NCI-H345 (cell line): ENCODE data around the gene TLE2.

ENCODE experiments used
- DNase-seq: peaks from one replicate; lab custom pipeline; 2025; lab: John Stamatoyannopoulos, UW

TLE2 gene

DNA sequence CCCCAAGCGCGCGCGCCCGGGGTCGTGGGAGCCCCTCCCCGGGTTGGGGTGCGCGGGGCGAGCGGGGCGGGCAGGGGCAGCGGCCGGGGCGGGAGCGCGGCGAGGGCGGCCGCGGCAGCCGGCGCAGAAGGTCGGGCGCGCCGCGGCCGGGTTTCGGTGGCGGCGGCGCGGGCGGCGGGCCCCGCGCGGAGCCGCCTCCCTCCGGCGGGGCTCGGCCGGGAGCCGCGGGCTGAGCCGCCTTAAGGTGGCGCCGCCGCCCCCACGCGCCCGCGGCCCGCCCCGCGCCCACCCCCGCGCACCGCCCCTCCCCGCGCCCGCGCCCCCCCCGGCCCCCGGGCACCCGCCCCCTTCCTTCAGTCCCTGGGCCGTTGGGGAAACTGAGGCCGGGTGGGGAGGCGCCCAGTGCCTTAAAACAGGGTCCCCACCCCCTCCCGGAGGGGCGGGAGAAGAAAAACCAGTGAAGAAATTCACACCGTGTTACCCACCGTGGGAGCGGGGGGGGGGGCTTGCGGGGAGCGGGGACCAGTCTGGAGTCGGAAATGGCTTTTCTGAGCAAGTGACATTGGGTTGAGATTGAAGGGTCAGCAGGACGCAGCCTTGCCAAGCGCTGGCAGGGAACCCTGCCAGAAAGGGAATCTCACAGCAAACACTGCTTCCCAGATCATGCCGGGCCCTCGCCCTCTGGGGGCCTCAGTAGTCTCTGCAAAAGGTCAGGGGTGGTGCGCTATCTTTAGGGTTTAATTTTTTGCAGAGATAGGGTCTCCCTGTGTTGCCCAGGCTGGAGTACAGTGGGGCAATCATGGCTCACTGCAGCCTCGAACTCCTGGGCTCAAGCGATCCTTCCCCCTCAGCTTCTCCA lies at the start of gene TLE2:
Gene TLE2, minus strand, starts transcription at position 216 of the 859 bp plus-strand sequence. CDS start 376 bp downstream, outside the sequence.
- no peak for DNase-seq

DNA sequence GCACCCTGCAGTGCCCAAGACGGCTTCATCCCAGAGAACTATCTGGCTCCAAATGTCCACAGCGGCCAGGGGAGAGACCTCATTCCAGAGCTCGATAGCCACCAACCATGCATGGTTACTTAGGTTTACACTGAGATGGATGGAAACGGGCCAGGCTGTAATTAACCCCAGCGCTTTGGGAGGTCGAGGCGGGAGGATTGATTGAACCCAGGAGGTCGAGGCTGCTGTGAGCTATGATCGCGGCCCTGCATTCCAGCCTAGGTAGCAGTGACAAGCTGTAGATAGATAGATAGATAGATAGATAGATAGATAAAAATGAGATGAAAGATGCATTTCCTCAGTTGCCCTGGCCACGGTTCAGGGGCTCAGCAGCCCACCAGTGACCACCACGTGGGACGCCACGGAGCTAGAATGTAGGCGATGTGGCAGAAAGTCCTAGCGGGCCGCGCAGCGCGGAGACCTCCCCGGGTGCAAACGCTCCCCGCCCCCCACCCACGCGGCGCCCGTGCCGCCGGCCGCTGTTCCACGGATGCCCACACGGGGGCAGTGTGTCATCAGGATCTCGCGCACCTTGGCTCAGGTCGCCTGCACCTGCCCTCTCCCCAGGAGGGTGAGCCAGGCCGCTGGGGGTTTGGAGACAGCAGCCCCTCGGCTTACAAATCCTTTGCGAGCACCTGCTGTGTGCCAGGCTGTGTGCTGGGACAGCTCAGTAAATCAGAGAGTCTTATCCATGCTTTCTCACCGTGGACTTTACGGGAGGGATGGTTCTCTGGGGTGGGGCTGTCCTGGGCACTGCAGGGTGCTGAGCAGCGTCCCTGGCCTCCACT lies 46.7 kb upstream of the TLE2 start:
- DNase-seq: peak; percentile 75

- no peak for DNase-seq
These were observed 45.0 kb upstream of the TLE2 start for GRCh38 chr19:3073931-3074595.

DNA sequence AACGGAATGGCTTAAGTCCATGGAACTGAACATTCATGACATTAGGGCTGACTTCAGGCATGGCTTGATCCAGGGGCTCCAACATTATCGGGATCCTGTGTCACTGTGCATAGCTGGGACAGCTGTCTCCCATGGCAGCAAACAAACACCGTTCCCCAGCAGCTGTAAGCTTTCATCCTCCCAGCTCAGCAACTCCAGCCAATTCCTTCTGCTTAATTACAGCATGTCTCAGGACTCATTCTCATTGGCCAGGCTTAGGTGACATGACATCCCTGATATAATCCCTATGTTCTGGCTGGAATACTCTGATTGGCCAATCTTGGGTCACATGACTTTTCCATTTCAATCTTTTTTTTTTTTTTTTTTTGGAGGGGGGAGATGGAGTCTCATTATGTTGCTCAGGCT lies 44.1 kb upstream of the TLE2 start:
- DNase-seq: peak; percentile 50

DNA sequence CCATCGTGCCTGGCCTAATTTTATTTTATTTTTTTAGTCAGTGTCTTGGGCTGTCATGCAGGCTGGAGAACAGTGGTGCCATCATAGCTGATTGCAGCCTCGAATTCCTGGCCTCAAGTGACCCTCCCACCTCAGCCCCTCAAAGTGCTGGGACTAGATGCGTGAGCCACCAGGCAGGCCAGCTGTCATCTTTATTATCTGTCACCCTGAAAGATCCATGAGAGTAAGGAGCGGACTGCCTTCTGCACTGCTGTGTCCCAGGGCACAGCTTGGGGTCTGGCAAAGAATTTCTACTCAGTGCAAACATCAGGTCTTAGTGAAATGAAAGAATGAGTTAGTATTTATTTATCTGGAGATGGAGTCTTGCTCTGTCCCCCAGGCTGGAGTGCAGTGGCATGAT lies 42.7 kb upstream of the TLE2 start:
- no peak for DNase-seq

GRCh38 chr19:3068071-3068470 lies 39.0 kb upstream of the TLE2 start:
- no peak for DNase-seq

- no peak for DNase-seq
These were observed 38.5 kb upstream of the TLE2 start for GRCh38 chr19:3067563-3067962.

GRCh38 chr19:3066482-3067049 lies 37.5 kb upstream of the TLE2 start:
- no peak for DNase-seq

GRCh38 chr19:3065675-3066357 lies 36.7 kb upstream of the TLE2 start:
- DNase-seq: no peak

DNA sequence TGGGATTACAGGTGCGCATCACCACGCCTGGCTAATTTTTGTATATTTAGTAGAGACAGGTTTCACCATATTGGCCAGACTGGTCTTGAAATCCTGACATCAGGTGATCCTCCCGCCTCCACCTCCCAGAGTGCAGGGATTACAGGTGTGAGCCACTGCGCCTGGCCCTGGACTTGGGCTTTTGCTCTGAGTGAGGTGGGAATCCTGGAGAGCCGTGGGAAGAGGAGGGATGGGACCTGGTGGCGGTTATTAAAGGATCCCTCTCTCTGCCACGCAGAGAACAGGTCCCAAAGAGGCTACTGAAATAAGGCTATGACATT lies 34.9 kb upstream of the TLE2 start:
- no peak for DNase-seq

- peak; percentile 63 for DNase-seq
These were observed 33.4 kb upstream of the TLE2 start, which contains the start of gene TLE5 for GRCh38 chr19:3062165-3063105. Gene TLE5, minus strand, starts transcription at chr19:3062495. Its CDS starts 295 bp downstream, at chr19:3062200.

DNA sequence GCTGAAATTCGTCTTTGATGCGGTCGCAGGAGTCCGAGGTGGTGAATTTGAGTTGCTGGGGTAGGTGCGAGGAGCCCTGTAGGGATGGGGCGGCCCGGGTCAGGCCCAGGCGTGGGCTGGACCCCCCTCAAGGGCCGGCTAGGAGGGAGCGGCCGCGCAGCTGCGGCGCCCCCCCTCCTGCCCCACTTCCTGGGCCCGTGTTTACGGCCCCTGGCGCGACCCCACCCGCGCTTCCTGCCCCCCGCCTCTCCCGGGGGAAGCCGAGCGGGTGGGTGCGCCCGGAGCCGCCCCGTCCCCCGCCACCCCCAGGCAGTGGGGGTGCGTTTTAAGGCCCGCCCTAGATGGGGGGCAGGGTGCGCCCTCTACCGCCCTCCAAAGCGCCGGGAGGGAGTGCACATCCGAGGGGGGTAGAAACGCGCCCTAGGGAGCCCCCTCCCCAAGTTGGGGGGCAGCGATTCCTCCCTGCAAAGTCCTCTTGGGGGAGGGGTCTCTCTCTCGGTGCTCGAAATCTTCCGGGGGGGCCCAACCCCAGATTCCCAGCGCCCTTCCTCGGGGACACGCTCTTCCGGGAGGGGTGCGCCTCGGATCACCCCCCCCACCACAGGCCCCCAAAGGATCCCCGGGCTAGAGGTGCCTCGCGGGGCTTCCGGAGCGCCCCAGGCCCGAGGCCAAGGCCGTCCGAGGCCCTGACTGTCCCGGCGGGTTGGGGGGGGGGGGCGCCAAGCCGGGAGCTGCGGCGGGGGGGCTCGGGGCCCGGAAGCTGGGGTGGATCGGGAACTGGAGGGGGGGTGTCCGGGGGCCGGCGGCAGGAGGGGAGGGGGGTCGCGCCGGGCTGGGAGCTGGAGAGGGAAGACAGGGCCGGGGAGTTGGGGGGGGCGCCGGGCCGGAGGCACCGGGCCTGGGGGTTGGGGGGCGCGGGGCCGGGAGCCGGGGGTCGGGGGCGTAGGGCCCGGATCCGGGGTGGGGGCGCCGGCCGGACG lies 32.4 kb upstream of the TLE2 start:
- DNase-seq: peak; percentile 27

DNA sequence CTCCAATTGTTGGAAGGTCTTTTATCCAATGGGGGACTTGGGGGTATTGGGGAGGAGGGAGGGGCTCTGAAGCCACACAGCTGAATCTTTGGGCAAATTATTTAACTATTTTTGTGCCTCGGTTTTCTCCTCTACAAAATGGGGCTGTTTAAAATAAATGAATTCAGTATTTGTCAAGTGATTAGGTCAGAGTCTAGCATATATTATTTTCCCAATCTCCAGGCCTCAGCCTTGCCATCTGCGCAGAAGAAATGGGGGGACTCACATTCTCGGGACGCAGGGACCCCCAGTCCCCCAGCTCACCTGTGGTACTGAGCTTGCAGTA lies 31.7 kb upstream of the TLE2 start:
- DNase-seq: no peak

DNA sequence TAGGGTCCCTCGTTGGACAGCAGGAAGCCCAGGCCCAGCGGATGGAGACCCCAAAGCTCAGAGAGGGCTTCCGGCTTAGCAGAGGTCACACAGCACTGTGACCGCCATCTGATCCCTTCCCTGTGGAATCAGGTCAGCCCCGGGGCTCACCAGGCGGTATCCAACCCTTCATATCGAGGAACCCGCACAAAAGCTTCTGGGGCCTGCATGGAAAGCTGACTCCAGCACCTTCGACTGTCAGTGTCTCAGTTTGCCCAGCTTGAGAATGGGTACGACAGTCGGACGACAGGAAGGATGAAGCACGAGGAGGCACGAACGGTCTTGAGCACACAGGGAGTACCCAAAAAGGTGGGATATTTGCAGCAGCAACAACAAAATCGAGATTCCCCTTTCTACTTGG lies 30.6 kb upstream of the TLE2 start:
- DNase-seq: no peak

- no peak for DNase-seq
These were observed 29.8 kb upstream of the TLE2 start for GRCh38 chr19:3058821-3059314.

GRCh38 chr19:3058009-3058820 lies 29.1 kb upstream of the TLE2 start:
- no peak for DNase-seq

- peak; percentile 37 for DNase-seq
These were observed 28.2 kb upstream of the TLE2 start for GRCh38 chr19:3057275-3057714.

- peak; percentile 66 for DNase-seq
These were observed 27.5 kb upstream of the TLE2 start for GRCh38 chr19:3056417-3057088.
